Measurements from ENCODE around the gene EPAS1. TPM values are rescaled to one million over a fixed set of nuclear protein-coding genes. Genes with fewer than 3 reads are reported as not detected.

The EPAS1 gene
- total RNA-seq, 1 donor from 2014 or later, result 0.15 TPM

- H3K27ac ChIP-seq, result no peak overlapping the region
- Mint-ChIP-seq H3K36me3 (no peaks in the 10 kb centered on the region), H3K27me3 (ENCODE audit: insufficient read depth, low read depth) (peaks cover 49% of the 10 kb centered on the region), H3K4me3 (no peak overlapping the region), H3K9me3 (peaks cover 3% of the 10 kb centered on the region), H3K27ac (no peak overlapping the region), H3K4me1 (peaks cover 11% of the 10 kb centered on the region)
- H3K4me2 ChIP-seq, result no peak overlapping the region
- peaks cover 19% of the 10 kb centered on the region for H4K20me1 ChIP-seq (ENCODE audit: low read depth)
- peaks cover 50% of the 10 kb centered on the region for H3K27me3 ChIP-seq
- DNase-seq (ENCODE audit: low spot score), result peak; percentile 74
- TF ChIP-seq EZH2phosphoT487 (IDR thresholded peaks at IDR 0.05), result no peak
- TF ChIP-seq, protein P1, sequence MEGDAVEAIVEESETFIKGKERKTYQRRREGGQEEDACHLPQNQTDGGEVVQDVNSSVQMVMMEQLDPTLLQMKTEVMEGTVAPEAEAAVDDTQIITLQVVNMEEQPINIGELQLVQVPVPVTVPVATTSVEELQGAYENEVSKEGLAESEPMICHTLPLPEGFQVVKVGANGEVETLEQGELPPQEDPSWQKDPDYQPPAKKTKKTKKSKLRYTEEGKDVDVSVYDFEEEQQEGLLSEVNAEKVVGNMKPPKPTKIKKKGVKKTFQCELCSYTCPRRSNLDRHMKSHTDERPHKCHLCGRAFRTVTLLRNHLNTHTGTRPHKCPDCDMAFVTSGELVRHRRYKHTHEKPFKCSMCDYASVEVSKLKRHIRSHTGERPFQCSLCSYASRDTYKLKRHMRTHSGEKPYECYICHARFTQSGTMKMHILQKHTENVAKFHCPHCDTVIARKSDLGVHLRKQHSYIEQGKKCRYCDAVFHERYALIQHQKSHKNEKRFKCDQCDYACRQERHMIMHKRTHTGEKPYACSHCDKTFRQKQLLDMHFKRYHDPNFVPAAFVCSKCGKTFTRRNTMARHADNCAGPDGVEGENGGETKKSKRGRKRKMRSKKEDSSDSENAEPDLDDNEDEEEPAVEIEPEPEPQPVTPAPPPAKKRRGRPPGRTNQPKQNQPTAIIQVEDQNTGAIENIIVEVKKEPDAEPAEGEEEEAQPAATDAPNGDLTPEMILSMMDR (IDR thresholded peaks at IDR 0.05), result peak; percentile 57
- peaks cover 9% of the 10 kb centered on the region for H3F3A ChIP-seq (ENCODE audit: low read depth)
- H3K36me3 ChIP-seq, result no peaks in the 10 kb centered on the region
- no peaks in the 10 kb centered on the region for H3K79me2 ChIP-seq (ENCODE audit: low read depth)
- H2AFZ ChIP-seq (replicated peaks), result no peak overlapping the region
- H3K9ac ChIP-seq, result no peak overlapping the region
- no peak overlapping the region for H3K4me3 ChIP-seq
- no peaks in the 10 kb centered on the region for H3K9me3 ChIP-seq (ENCODE audit: low read depth)
- H3K4me1 ChIP-seq, result no peaks in the 10 kb centered on the region
These were observed 2.9 kb upstream of the EPAS1 start for GRCh38 chr2:46294176-46294836.

DNA sequence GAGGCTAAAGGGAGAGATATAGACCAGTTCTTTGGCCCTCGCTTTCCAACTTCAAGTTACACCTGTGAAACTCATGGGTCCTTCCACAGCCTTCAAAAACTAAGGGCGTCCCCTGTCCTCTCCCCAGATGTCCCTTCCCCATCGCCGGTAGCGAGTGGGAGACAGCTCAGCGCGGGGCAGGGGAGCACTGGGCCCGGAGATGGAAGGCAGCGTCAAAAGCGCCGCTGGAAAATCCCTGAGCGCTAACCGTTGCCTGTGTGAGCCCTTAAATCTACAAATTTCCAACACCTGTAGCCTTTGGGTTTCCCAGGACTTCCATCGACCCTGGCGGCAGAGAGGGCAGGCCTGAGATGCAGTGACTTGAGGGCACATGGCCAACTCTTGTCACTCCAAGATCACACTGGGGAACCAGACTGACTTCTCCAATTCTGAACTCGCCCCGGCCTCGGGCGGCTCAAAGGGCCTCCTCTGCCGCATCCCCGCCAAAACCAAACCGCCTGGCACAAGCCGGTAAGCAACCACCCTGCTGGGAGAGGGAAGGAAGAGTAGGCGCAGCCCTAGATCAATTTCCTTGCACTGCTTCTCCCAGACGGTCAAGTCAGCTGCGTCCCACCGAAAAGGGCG, 879 bp upstream of the EPAS1 start:
- no peaks in the 10 kb centered on the region for H3K9me3 ChIP-seq (ENCODE audit: low read depth)
- H3K4me1 Mint-ChIP-seq, result peaks cover 22% of the 10 kb centered on the region
- peaks cover 3% of the 10 kb centered on the region for H3K9me3 Mint-ChIP-seq
- H3F3A ChIP-seq (ENCODE audit: low read depth), result peaks cover 15% of the 10 kb centered on the region
- H3K27ac ChIP-seq, result no peak overlapping the region
- H3K4me3 Mint-ChIP-seq, result peak overlapping the region; percentile 81
- no peaks in the 10 kb centered on the region for H3K36me3 Mint-ChIP-seq
- DNase-seq (ENCODE audit: low spot score), result peak; percentile 45
- peak; percentile 26 for TF ChIP-seq EZH2phosphoT487 (IDR thresholded peaks at IDR 0.05)
- peak; percentile 76 for TF ChIP-seq EZH2 (IDR thresholded peaks at IDR 0.05)
- TF ChIP-seq, protein P1 (IDR thresholded peaks at IDR 0.05), result no peak
- H3K9ac ChIP-seq, result no peak overlapping the region
- peak overlapping the region; percentile 62 for H3K4me3 ChIP-seq
- peak overlapping the region; percentile 96 for H3K4me2 ChIP-seq
- H2AFZ ChIP-seq (replicated peaks), result peak overlapping the region; percentile 54
- peaks cover 33% of the 10 kb centered on the region for H4K20me1 ChIP-seq (ENCODE audit: low read depth)
- peaks cover 69% of the 10 kb centered on the region for H3K27me3 Mint-ChIP-seq (ENCODE audit: insufficient read depth, low read depth)
- no peaks in the 10 kb centered on the region for H3K4me1 ChIP-seq
- no peak overlapping the region for H3K27ac Mint-ChIP-seq
- peaks cover 71% of the 10 kb centered on the region for H3K27me3 ChIP-seq
- no peaks in the 10 kb centered on the region for H3K79me2 ChIP-seq (ENCODE audit: low read depth)
- H3K36me3 ChIP-seq, result no peaks in the 10 kb centered on the region

DNA sequence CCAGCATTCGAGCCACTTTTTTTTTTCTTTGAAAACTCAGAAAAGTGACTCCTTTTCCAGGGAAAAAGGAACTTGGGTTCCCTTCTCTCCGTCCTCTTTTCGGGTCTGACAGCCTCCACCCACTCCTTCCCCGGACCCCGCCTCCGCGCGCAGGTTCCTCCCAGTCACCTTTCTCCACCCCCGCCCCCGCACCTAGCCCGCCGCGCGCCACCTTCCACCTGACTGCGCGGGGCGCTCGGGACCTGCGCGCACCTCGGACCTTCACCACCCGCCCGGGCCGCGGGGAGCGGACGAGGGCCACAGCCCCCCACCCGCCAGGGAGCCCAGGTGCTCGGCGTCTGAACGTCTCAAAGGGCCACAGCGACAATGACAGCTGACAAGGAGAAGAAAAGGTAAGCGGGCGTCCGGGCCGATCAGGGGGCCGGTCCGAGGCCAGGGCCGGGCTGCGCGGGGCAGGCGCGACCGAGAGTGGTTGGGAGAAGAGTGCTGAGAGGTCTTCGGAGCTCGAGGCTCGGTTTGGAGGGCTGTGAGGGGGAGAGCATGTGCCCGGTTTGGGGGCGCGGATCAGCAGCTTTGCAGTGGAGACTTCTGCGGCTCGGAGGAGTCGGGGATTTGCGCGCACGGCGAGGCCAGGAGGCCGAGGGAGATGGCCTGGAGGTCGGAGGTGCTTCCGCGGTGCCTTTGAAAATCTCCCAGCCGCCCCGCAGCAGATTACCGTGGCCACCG, 502 bp downstream of the EPAS1 start:
- peaks cover 3% of the 10 kb centered on the region for H3K9me3 Mint-ChIP-seq
- peak; percentile 38 for TF ChIP-seq EZH2phosphoT487 (IDR thresholded peaks at IDR 0.05)
- TF ChIP-seq EZH2 (IDR thresholded peaks at IDR 0.05), result no peak
- TF ChIP-seq, protein P1 (IDR thresholded peaks at IDR 0.05), result no peak
- H3K4me2 ChIP-seq, result peak overlapping the region; percentile 96
- peaks cover 33% of the 10 kb centered on the region for H4K20me1 ChIP-seq (ENCODE audit: low read depth)
- H3K4me3 Mint-ChIP-seq, result peak overlapping the region; percentile 87
- H3K36me3 ChIP-seq, result no peaks in the 10 kb centered on the region
- H3K9ac ChIP-seq, result no peak overlapping the region
- no peaks in the 10 kb centered on the region for H3K4me1 ChIP-seq
- peak overlapping the region; percentile 72 for H2AFZ ChIP-seq (replicated peaks)
- peaks cover 15% of the 10 kb centered on the region for H3F3A ChIP-seq (ENCODE audit: low read depth)
- peak; percentile 57 for DNase-seq (ENCODE audit: low spot score)
- H3K4me1 Mint-ChIP-seq, result peaks cover 22% of the 10 kb centered on the region
- H3K4me3 ChIP-seq, result peak overlapping the region; percentile 62
- H3K27ac ChIP-seq, result no peak overlapping the region
- H3K27ac Mint-ChIP-seq, result no peak overlapping the region
- H3K27me3 Mint-ChIP-seq (ENCODE audit: insufficient read depth, low read depth), result peaks cover 79% of the 10 kb centered on the region
- no peaks in the 10 kb centered on the region for H3K79me2 ChIP-seq (ENCODE audit: low read depth)
- no peaks in the 10 kb centered on the region for H3K9me3 ChIP-seq (ENCODE audit: low read depth)
- no peaks in the 10 kb centered on the region for H3K36me3 Mint-ChIP-seq
- peaks cover 84% of the 10 kb centered on the region for H3K27me3 ChIP-seq
